Body of pancreas (tissue), 4 donors: Measurements from ENCODE around the gene ASPHD2. TPM values are rescaled to one million over a fixed set of nuclear protein-coding genes. Genes with fewer than 3 reads are reported as not detected.

ENCODE experiments used
- ATAC-seq: fragments of 150-250 bp; one replicate; pipeline ENCODE4 v1.9.1; 2016
- DNase-seq, 4 donors: peaks; one replicate each; pipeline ENCODE4 v3.0.0-alpha.2; 2019
- H3K27ac ChIP-seq, 4 donors: fragments of 200-600 bp; sonication (generic); 1 replicate in 3 of 4; 2 replicates in 1 of 4; pipeline versions ENCODE4 v1.5.1 to v1.6.1; 2016 to 2019; ENCODE audit warnings: mild to moderate bottlenecking in 1 of 4, mixed read lengths in 1 of 4, moderate library complexity in 1 of 4
- H3K27me3 ChIP-seq, 2 donors: fragments of 200-600 bp; sonication (generic); one replicate each; pipeline ENCODE4 v1.6.0; 2016; ENCODE audit warnings: mild to moderate bottlenecking in 1 of 2
- H3K36me3 ChIP-seq, 2 donors: fragments of 200-600 bp; sonication (generic); replicated peaks in 1 of 2; 2 replicates each; pipeline ENCODE4 v1.5.1; 2016; ENCODE audit warnings: low read depth in 2 of 2; ENCODE audit not compliant: insufficient read depth in 1 of 2
- H3K4me1 ChIP-seq: fragments of 200-600 bp; sonication (generic); one replicate; pipeline ENCODE4 v1.6.0; 2016
- H3K4me3 ChIP-seq, 2 donors: fragments of 200-600 bp; sonication (generic); 1 replicate in 1 of 2; 2 replicates in 1 of 2; pipeline ENCODE4 v1.5.1; 2016 to 2019
- H3K9me3 ChIP-seq, 3 donors: fragments of 200-600 bp; sonication (generic); 1 replicate in 2 of 3; 2 replicates in 1 of 3; pipeline ENCODE4 v1.5.1; 2016
- POLR2A ChIP-seq, 3 donors: fragments of 450-650 bp; IDR thresholded peaks; one replicate each; pipeline ENCODE4 v1.6.1; 2016; ENCODE audit warnings: antibody characterized with exemption in 3 of 3, mild to moderate bottlenecking in 2 of 3
- WGBS, 2 donors: methylation state at CpG; one replicate each; pipeline ENCODE4 v1.1.5; 2017; 5-methylcytosine and 5-hydroxymethylcytosine counted together
- intact Hi-C: fragments of 100-400 bp; cut with DNase I; formaldehyde crosslinking; loops from one replicate; pipeline ENCODE4 v1.15.1; 2023
- total RNA-seq, 2 donors: library from RNA; depleted of rRNA; stranded (reverse); fragments of >200 nt; gene quantifications; one replicate each; pipeline ENCODE4 v1.1.0, GENCODE V29; 2016
- TF ChIP-seq, protein P1 (sequence below), 7 experiments: fragments of 450-650 bp in 4 of 7; fragments of 200-600 bp in 3 of 7; sonication (generic) in 3 of 7; IDR thresholded peaks; one replicate each; pipeline ENCODE4 v1.5.1; 2016 to 2019; ENCODE audit warnings: antibody characterized with exemption in 7 of 7

Gene ASPHD2
- total RNA-seq, 2 donors from 2014 or later: 0.33 to 1.6 TPM

- TF ChIP-seq POLR2A (IDR thresholded peaks at IDR 0.05): no peak
- TF ChIP-seq, protein P1, sequence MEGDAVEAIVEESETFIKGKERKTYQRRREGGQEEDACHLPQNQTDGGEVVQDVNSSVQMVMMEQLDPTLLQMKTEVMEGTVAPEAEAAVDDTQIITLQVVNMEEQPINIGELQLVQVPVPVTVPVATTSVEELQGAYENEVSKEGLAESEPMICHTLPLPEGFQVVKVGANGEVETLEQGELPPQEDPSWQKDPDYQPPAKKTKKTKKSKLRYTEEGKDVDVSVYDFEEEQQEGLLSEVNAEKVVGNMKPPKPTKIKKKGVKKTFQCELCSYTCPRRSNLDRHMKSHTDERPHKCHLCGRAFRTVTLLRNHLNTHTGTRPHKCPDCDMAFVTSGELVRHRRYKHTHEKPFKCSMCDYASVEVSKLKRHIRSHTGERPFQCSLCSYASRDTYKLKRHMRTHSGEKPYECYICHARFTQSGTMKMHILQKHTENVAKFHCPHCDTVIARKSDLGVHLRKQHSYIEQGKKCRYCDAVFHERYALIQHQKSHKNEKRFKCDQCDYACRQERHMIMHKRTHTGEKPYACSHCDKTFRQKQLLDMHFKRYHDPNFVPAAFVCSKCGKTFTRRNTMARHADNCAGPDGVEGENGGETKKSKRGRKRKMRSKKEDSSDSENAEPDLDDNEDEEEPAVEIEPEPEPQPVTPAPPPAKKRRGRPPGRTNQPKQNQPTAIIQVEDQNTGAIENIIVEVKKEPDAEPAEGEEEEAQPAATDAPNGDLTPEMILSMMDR (IDR thresholded peaks at IDR 0.05): no peak
- H3K36me3 ChIP-seq: peaks cover 10 to 35% of the 10 kb centered on the region in 2 donors
- ATAC-seq (peak; percentile 18), DNase-seq (peak in 2 of 4 donors; percentile 21 to 22)
- no peak overlapping the region for H3K4me3 ChIP-seq
- peaks cover 8% of the 10 kb centered on the region for H3K4me1 ChIP-seq
- no peak overlapping the region for H3K27ac ChIP-seq
- intact Hi-C loops: no loop called here
- H3K27me3 ChIP-seq: no peaks in the 10 kb centered on the region
- no peaks in the 10 kb centered on the region for H3K9me3 ChIP-seq
- 85 to 100% methylated on average over 1 to 7 of the region's 7 CpGs for WGBS, 2 donors
Observed at GRCh38 chr22:26464312-26464711, 35.3 kb downstream of the ASPHD2 start.

GRCh38 chr22:26466196-26466595, 37.1 kb downstream of the ASPHD2 start:
- ATAC-seq: no peak
- 87 to 95% methylated on average over 5 of the region's 5 CpGs for WGBS, 2 donors
- no peak for DNase-seq
- H3K4me1 ChIP-seq: peaks cover 4% of the 10 kb centered on the region
- intact Hi-C loops: no loop called here
- no peaks in the 10 kb centered on the region for H3K27me3 ChIP-seq
- no peak overlapping the region for H3K27ac ChIP-seq
- TF ChIP-seq, protein P1 (IDR thresholded peaks at IDR 0.05): no peak
- TF ChIP-seq POLR2A (IDR thresholded peaks at IDR 0.05): no peak
- no peaks in the 10 kb centered on the region for H3K9me3 ChIP-seq
- H3K4me3 ChIP-seq: no peak overlapping the region
- peaks cover 10 to 45% of the 10 kb centered on the region in 2 donors for H3K36me3 ChIP-seq

GRCh38 chr22:26470807-26471206, 41.7 kb downstream of the ASPHD2 start:
- Histone ChIP-seq H3K36me3 (peaks cover 15 to 42% of the 10 kb centered on the region in 2 donors), H3K27me3 (no peaks in the 10 kb centered on the region), H3K4me1 (no peaks in the 10 kb centered on the region), H3K27ac (no peak overlapping the region), H3K9me3 (no peaks in the 10 kb centered on the region), H3K4me3 (no peak overlapping the region)
- TF ChIP-seq, protein P1 (IDR thresholded peaks at IDR 0.05): no peak
- no peak for TF ChIP-seq POLR2A (IDR thresholded peaks at IDR 0.05)
- intact Hi-C loops: no loop called here
- DNase-seq (no peak), ATAC-seq (no peak)
- 77 to 95% methylated on average over 2 of the region's 2 CpGs for WGBS, 2 donors

DNA sequence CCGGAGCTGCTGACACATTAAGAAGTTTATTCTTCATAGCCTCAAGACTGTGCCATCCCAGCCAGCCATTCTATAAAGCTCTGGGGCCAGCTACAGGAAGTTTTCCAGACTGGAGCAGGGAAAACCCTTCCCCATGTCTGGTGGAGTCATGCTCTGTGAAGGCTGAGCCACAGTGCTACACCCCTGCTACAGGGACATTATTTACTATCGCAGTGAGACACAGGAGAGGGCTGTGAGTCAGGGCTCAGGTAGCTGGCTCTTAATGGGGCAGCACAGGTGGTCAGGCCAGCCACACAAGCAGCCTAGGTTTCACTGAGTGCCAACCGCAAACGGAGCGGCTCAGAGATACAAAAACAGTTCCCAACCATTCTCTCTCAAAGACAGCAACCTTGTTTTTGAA, 42.5 kb downstream of the ASPHD2 start:
- ATAC-seq: no peak
- H3K4me3 ChIP-seq: no peak overlapping the region
- no peak for TF ChIP-seq POLR2A (IDR thresholded peaks at IDR 0.05)
- TF ChIP-seq, protein P1 (IDR thresholded peaks at IDR 0.05): no peak
- no peaks in the 10 kb centered on the region for H3K4me1 ChIP-seq
- H3K27me3 ChIP-seq: no peaks in the 10 kb centered on the region
- no peak for DNase-seq
- no peaks in the 10 kb centered on the region for H3K9me3 ChIP-seq
- peaks cover 15 to 39% of the 10 kb centered on the region in 2 donors for H3K36me3 ChIP-seq
- intact Hi-C loops: no loop called here
- H3K27ac ChIP-seq: no peak overlapping the region
- 92 to 93% methylated on average over 1 to 5 of the region's 5 CpGs for WGBS, 2 donors

DNA sequence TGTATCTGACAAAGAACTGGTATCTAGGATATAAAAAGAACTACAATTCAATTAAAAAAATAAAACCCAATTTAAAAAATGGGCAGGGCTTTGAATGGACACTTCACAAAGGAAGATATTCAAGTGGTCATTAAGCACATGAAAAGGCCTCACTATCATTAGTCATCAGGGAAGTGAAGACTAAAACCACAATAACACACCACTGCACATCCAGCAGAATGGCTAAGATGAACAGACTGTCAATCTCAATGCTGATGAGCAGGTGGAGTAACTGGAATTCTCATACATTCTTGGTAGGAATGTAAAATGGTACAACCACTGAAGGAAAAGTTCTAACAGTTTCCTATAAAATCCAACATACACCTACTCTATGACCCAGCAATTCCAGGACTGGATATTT, 45.6 kb downstream of the ASPHD2 start:
- H3K4me3 ChIP-seq: no peak overlapping the region
- peaks cover 12% of the 10 kb centered on the region for H3K4me1 ChIP-seq
- no peak overlapping the region for H3K27ac ChIP-seq
- no peak for TF ChIP-seq POLR2A (IDR thresholded peaks at IDR 0.05)
- TF ChIP-seq, protein P1 (IDR thresholded peaks at IDR 0.05): no peak
- ATAC-seq (no peak), DNase-seq (no peak)
- intact Hi-C loops: no loop called here
- peaks cover 5 to 34% of the 10 kb centered on the region in 2 donors for H3K36me3 ChIP-seq
- no peaks in the 10 kb centered on the region for H3K9me3 ChIP-seq
- H3K27me3 ChIP-seq: no peaks in the 10 kb centered on the region
